ENCODE results near the gene TIGD3. TPM values are rescaled to one million over a fixed set of nuclear protein-coding genes. Genes with fewer than 3 reads are reported as not detected.

The TIGD3 gene
- polyA plus RNA-seq, 1 donor (not counting 4 experiments of a cell fraction or from before 2014, with no cell fraction given): not detected

DNA sequence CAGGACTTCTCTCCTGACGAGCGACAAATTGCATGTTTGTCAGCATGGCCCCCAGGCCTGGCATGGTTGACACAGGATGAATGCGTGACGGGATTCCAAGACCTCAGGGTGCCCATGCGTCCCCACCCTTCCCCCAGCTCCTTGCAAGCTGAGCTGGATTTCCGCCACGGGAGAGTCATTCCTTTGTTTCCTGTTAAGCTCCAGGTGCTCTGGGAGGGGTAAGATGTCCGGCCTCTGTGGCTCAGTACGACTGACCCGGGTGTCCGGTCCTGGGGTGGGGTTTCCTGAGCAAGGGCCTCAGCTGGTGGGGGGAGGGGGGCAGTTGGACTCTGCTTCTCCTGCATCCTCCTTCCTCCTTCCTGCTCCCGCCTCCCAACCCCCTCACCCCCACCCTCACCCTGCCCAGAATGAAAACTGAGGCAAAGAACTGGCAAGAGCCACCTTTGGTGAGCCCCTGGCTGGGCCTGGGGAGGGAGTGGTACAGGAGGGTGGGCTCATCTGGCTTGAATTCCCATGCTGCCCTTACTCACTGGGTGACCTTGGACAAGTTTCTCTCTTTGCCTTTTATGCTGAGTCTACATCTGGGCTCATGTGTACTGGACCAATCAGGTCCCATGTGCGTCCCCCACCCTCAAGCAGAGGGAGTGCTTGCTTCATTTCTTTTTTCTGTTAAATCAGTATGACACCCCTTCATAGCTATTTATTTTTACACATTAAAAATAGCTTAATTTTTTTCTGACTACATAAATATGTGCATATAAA, 37.3 kb upstream of the TIGD3 start:
- Histone ChIP-seq H3K4me2 (ENCODE audit: control insufficient read depth, extremely low read depth, insufficient read depth, low read depth, low read length) (peak overlapping the region; percentile 97), H2AFZ (ENCODE audit: control insufficient read depth, low read length) (peak overlapping the region; percentile 41), H3K36me3 (ENCODE audit: control insufficient read depth in 2 of 2, extremely low read depth in 1 of 2, insufficient read depth in 2 of 2, low read length in 2 of 2) (peaks cover 16 to 19% of the 10 kb centered on the region in 2 experiments), H3K79me2 (ENCODE audit: control insufficient read depth, insufficient read depth, low read length) (peaks cover 69% of the 10 kb centered on the region), H4K20me1 (ENCODE audit: control insufficient read depth, extremely low read depth, insufficient read depth, low read length) (peaks cover 12% of the 10 kb centered on the region), H3K4me1 (ENCODE audit: control insufficient read depth, extremely low read depth, insufficient read depth, low read length) (peaks cover 25% of the 10 kb centered on the region), H3K9me3 (ENCODE audit: control insufficient read depth, low read depth, low read length) (no peaks in the 10 kb centered on the region), H3K27ac (ENCODE audit: control insufficient read depth, insufficient read depth, low read length) (peak overlapping the region; percentile 78), H3K9ac (ENCODE audit: control insufficient read depth, extremely low read depth, insufficient read depth, low read length) (peak overlapping the region; percentile 85), H3K4me3 (ENCODE audit: control insufficient read depth in 2 of 3, extremely low read depth in 1 of 3, insufficient read depth in 2 of 3, low read depth in 1 of 3, low read length in 3 of 3) (peak overlapping the region; percentile 91 to 97 (median 94)), H3K9me1 (ENCODE audit: control insufficient read depth, extremely low read depth, insufficient read depth, low read length) (no peaks in the 10 kb centered on the region), H3K27me3 (ENCODE audit: control insufficient read depth, extremely low read depth, insufficient read depth, low read length) (no peaks in the 10 kb centered on the region)
- FAIRE-seq (peak; percentile 71), DNase-seq (ENCODE audit: low read depth, low spot score) (peak; percentile 63)
- no peak for TF ChIP-seq EZH2 (IDR thresholded peaks at IDR 0.05; ENCODE audit: low read length)
- TF ChIP-seq, protein P1, sequence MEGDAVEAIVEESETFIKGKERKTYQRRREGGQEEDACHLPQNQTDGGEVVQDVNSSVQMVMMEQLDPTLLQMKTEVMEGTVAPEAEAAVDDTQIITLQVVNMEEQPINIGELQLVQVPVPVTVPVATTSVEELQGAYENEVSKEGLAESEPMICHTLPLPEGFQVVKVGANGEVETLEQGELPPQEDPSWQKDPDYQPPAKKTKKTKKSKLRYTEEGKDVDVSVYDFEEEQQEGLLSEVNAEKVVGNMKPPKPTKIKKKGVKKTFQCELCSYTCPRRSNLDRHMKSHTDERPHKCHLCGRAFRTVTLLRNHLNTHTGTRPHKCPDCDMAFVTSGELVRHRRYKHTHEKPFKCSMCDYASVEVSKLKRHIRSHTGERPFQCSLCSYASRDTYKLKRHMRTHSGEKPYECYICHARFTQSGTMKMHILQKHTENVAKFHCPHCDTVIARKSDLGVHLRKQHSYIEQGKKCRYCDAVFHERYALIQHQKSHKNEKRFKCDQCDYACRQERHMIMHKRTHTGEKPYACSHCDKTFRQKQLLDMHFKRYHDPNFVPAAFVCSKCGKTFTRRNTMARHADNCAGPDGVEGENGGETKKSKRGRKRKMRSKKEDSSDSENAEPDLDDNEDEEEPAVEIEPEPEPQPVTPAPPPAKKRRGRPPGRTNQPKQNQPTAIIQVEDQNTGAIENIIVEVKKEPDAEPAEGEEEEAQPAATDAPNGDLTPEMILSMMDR (optimal IDR thresholded peaks at IDR 0.05 in 1 of 3, IDR thresholded peaks at IDR 0.05 in 1 of 3, conservative IDR thresholded peaks at IDR 0.05 in 1 of 3; ENCODE audit: extremely low read depth in 1 of 3, insufficient read depth in 2 of 3, low read length in 3 of 3): no peak
- dilution Hi-C loops (cut with MboI; ENCODE audit: extremely low pct_ligation_motif_present, low sequenced_read_pairs): no loop called here

DNA sequence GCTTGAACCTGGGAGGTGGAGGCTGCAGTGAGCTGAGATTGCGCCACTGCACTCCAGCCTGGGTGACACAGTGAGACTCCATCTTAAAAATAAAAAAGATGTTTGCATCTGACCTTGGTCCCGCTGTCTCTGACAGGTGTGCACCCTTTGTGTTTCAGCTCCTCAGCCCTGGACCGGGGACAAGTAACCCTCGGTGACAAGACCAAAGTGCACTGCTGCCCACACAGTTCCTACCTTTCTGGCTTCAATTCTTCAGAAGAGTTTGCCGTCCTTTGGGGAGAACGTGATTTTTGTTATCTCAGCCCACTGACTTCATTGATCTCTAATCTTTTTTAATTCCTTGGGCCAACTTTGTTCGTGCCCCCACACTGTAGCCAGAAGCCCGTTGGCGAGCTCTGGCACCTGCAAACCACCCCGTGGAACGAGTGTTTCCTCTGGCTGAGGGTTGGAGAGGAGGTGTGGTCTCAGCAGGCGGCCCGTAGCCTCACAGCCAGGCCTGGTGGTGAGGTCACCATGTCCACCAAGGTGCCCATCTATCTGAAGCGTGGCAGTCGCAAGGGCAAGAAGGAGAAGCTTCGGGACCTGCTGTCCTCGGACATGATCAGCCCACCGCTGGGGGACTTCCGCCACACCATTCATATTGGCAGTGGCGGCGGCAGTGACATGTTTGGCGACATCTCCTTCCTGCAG, 34.0 kb upstream of the TIGD3 start:
- Histone ChIP-seq H3K9me3 (ENCODE audit: control insufficient read depth, low read depth, low read length) (no peaks in the 10 kb centered on the region), H3K9me1 (ENCODE audit: control insufficient read depth, extremely low read depth, insufficient read depth, low read length) (no peaks in the 10 kb centered on the region), H3K79me2 (ENCODE audit: control insufficient read depth, insufficient read depth, low read length) (peaks cover 67% of the 10 kb centered on the region), H4K20me1 (ENCODE audit: control insufficient read depth, extremely low read depth, insufficient read depth, low read length) (peaks cover 16% of the 10 kb centered on the region), H3K27ac (ENCODE audit: control insufficient read depth, insufficient read depth, low read length) (no peak overlapping the region), H3K36me3 (ENCODE audit: control insufficient read depth in 2 of 2, extremely low read depth in 1 of 2, insufficient read depth in 2 of 2, low read length in 2 of 2) (peaks cover 24 to 27% of the 10 kb centered on the region in 2 experiments), H3K4me2 (ENCODE audit: control insufficient read depth, extremely low read depth, insufficient read depth, low read depth, low read length) (no peak overlapping the region), H2AFZ (ENCODE audit: control insufficient read depth, low read length) (no peak overlapping the region), H3K4me3 (ENCODE audit: control insufficient read depth in 2 of 3, extremely low read depth in 1 of 3, insufficient read depth in 2 of 3, low read depth in 1 of 3, low read length in 3 of 3) (no peak overlapping the region), H3K27me3 (ENCODE audit: control insufficient read depth, extremely low read depth, insufficient read depth, low read length) (no peaks in the 10 kb centered on the region), H3K4me1 (ENCODE audit: control insufficient read depth, extremely low read depth, insufficient read depth, low read length) (peaks cover 20% of the 10 kb centered on the region), H3K9ac (ENCODE audit: control insufficient read depth, extremely low read depth, insufficient read depth, low read length) (no peak overlapping the region)
- dilution Hi-C loops (cut with MboI; ENCODE audit: extremely low pct_ligation_motif_present, low sequenced_read_pairs): no loop called here
- DNase-seq (ENCODE audit: low read depth, low spot score) (no peak), FAIRE-seq (no peak)
- no peak for TF ChIP-seq EZH2 (IDR thresholded peaks at IDR 0.05; ENCODE audit: low read length)
- TF ChIP-seq, protein P1 (optimal IDR thresholded peaks at IDR 0.05 in 1 of 3, IDR thresholded peaks at IDR 0.05 in 1 of 3, conservative IDR thresholded peaks at IDR 0.05 in 1 of 3; ENCODE audit: extremely low read depth in 1 of 3, insufficient read depth in 2 of 3, low read length in 3 of 3): no peak
